Activated CD4-positive, alpha-beta T cell treated with anti-CD3 and anti-CD28 coated beads, Interleukin-2, amount 10 ng/mL, durations not matched to agents 7 days and 5 days (primary cell): ENCODE results near the gene BLVRA. TPM values are rescaled to one million over a fixed set of nuclear protein-coding genes. Genes with fewer than 3 reads are reported as not detected.
"Not testable (repeated sequence)": the region's sequence is repeated elsewhere in the genome, so short reads cannot be mapped to it uniquely, and the experiment has no call there.

Experiments
- CTCF ChIA-PET: fragments of 350-600 bp; sonication (Branson Sonifier 250); formaldehyde crosslinking; loops from one replicate; lab custom pipeline; 2021; ENCODE audit warnings: antibody characterized with exemption; lab: Charles Lee
- POLR2A ChIA-PET: fragments of 350-600 bp; sonication (Branson Sonifier 250); formaldehyde crosslinking; loops from one replicate; lab custom pipeline; 2021; ENCODE audit warnings: antibody characterized with exemption; lab: Charles Lee
- DNase-seq: peaks from one replicate; pipeline ENCODE4 v3.0.0-alpha.2; 2020
- H3K27ac Mint-ChIP-seq: one replicate; pipeline ENCODE4 v1.8.0; 2021; ENCODE audit warnings: mild to moderate bottlenecking, moderate library complexity, mixed read lengths
- H3K27me3 Mint-ChIP-seq: one replicate; pipeline ENCODE4 v1.8.0; 2021; ENCODE audit warnings: mixed read lengths
- H3K36me3 Mint-ChIP-seq: one replicate; pipeline ENCODE4 v1.8.0; 2021; ENCODE audit warnings: low read depth, mixed read lengths
- H3K4me1 Mint-ChIP-seq: one replicate; pipeline ENCODE4 v1.8.0; 2021; ENCODE audit warnings: mixed read lengths
- H3K4me3 Mint-ChIP-seq: one replicate; pipeline ENCODE4 v1.8.0; 2021; ENCODE audit warnings: mild to moderate bottlenecking, moderate library complexity, mixed read lengths
- H3K9me3 Mint-ChIP-seq: one replicate; pipeline ENCODE4 v1.8.0; 2021; ENCODE audit warnings: mixed read lengths
- total RNA-seq, 2 experiments: library from RNA; stranded (reverse); gene quantifications; one replicate each; pipeline ENCODE4 v1.2.3, GENCODE V29; 2021

The BLVRA gene
- total RNA-seq, 2 experiments from 2014 or later = 22.0 to 29.4 TPM

DNA sequence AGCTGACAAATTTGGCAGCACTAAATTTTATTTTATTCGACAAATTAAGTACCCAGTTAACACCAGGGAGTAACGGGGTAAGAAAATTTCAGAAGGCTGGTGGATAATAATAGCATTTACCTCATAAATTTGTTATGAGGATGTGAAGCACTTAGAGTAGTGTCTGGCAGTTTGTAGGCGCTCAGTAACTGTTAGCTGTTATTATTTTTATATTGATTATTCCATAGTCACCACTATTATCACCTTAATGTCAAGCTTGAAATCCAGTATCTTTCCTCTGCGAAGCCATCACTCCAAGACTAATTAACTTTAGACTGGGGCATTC lies 28.6 kb upstream of the BLVRA start:
- peaks cover 37% of the 10 kb centered on the region for H3K4me1 Mint-ChIP-seq
- peaks cover 4% of the 10 kb centered on the region for H3K27me3 Mint-ChIP-seq
- POLR2A ChIA-PET = no interaction called here

GRCh38 chr7:43731494-43731893 lies 27.0 kb upstream of the BLVRA start:
- POLR2A ChIA-PET = interaction anchor here (0.6 kb wide), 1 partner anchor 149 kb away, joined by 3 read pairs; the partner anchor contains the start of gene STK17A
- H3K27ac Mint-ChIP-seq, DNase-seq, H3K4me3 Mint-ChIP-seq, H3K27me3 Mint-ChIP-seq, H3K9me3 Mint-ChIP-seq, H3K36me3 Mint-ChIP-seq: not testable (repeated sequence)
- CTCF ChIA-PET = interaction anchor here (0.6 to 3.9 kb wide), 2 partner anchors 107 to 149 kb away, joined by 4 to 31 read pairs; partner anchors contain the start of gene STK17A
- H3K4me1 Mint-ChIP-seq = peaks cover 31% of the 10 kb centered on the region

More for the DNA sequence above, 28.6 kb upstream of the BLVRA start:
- H3K36me3 Mint-ChIP-seq = peaks cover 7% of the 10 kb centered on the region
- no peaks in the 10 kb centered on the region for H3K9me3 Mint-ChIP-seq
- CTCF ChIA-PET = interaction anchor here (0.9 to 3.9 kb wide), 5 partner anchors 21 to 147 kb away, joined by 3 to 31 read pairs (median 5); partner anchors contain the start of gene STK17A
- peak overlapping the region; percentile 91 for H3K4me3 Mint-ChIP-seq
- DNase-seq = no peak
- H3K27ac Mint-ChIP-seq = peak overlapping the region; percentile 87

DNA sequence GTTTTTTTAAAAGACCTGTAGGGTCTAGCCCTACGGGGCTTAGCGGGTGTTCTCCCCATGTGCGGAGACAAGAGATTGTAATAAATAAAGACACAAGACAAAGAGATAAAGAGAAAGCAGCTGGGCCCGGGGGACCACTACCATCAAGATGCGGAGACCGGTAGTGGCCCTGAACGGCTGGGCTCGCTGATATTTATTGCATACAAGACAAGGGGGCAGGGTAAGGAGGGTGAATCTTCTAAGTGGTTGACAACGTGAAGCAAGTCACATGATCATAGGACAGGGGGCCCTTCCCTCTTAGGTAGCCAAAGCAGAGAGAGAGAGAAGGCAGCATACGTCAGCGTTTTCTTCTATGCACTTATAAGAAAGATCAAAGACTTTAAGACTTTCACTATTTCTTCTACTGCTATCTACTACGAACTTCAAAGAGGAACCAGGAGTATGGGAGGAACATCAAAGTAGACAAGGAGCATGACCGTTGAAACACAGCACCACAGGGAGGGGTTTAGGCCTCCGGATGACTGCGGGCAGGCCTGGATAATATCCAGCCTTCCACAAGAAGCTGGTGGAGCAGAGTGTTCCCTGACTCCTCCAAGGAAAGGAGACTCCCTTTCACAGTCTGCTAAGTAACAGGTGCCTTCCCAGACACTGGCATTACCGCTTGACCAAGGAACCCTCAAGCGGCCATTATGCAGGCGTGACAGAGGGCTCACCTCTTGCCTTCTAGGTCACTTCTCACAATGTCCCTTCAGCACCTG lies 23.7 kb upstream of the BLVRA start:
- POLR2A ChIA-PET, H3K36me3 Mint-ChIP-seq, H3K9me3 Mint-ChIP-seq, H3K27ac Mint-ChIP-seq, DNase-seq, H3K4me3 Mint-ChIP-seq, H3K27me3 Mint-ChIP-seq: not testable (repeated sequence)
- peaks cover 13% of the 10 kb centered on the region for H3K4me1 Mint-ChIP-seq
- CTCF ChIA-PET = interaction anchor here (1.2 to 3.3 kb wide), 4 partner anchors 10 to 152 kb away, joined by 5 to 18 read pairs (median 6); partner anchors contain the start of gene STK17A

DNA sequence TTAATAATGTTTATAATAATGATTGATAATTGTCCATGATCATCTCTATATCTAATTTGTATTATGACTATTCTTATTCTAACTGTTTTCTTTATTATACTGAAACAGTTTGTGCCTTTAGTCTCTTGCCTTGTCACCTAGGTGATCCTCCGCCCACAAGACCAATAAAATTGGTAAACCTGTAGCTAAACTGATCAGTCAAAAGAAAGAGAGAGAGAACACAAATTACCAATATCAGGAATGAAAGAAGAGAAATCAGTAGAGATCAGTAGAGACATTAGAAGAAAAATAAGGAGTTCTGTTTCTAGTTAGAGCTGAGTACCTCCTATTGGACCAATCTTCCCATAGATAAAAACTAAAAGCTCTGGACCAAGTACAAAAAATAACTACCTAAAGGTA lies 23.1 kb upstream of the BLVRA start:
- DNase-seq = no peak
- Mint-ChIP-seq H3K4me3 (no peak overlapping the region), H3K27ac (no peak overlapping the region), H3K27me3 (peaks cover 4% of the 10 kb centered on the region), H3K9me3 (peaks cover 7% of the 10 kb centered on the region), H3K4me1 (peaks cover 11% of the 10 kb centered on the region), H3K36me3 (peaks cover 1% of the 10 kb centered on the region)
- POLR2A ChIA-PET = no interaction called here
- CTCF ChIA-PET = interaction anchor here (1.2 to 3.3 kb wide), 2 partner anchors 9 to 153 kb away, joined by 6 to 18 read pairs; partner anchors contain the start of gene STK17A

DNA sequence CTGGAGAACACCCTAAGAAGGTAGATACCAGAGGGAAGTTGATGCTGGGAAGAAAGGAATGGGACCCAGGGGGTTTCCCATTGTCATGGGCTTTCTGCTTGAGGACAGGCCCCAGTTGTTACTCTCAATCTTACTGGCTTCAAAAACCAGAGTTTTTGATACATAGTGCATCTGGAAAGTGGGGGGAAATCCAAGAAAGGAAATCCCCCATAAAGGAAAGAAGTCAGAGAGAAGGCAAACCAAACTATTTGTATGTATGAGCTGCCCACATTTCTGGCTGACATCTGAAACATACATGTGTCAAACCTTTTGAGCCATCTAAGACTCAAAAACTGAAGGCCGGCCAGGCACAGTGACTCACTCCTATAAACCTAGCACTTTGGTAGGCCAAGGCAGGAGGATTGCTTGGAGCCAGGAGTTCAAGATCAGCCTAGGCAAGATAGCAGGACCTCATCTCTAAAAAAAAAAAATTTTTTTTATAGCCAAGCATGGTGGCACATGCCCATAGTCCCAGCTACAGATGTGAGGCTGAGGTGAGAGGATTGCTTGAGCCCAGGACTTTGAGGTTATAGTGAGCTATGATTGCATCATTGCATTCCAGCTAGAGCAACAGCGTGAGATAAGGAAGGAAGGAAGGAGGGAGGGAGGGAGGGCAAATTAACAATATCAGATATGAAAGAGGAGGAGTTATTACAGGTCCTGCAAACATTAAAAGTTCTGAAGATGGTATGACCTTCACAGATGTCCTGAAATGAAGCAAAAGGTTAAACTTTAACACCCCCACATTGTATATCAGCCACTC lies 22.5 kb upstream of the BLVRA start:
- H3K27ac Mint-ChIP-seq = no peak overlapping the region

GRCh38 chr7:43737467-43738127 lies 20.9 kb upstream of the BLVRA start:
- no peak for DNase-seq
- no peaks in the 10 kb centered on the region for H3K27me3 Mint-ChIP-seq
- POLR2A ChIA-PET = no interaction called here
- CTCF ChIA-PET = interaction anchor here (1.0 to 3.3 kb wide), 4 partner anchors 17 to 165 kb away, joined by 3 to 18 read pairs (median 6); partner anchors contain the start of gene STK17A
- H3K27ac Mint-ChIP-seq = no peak overlapping the region
- no peak overlapping the region for H3K4me3 Mint-ChIP-seq
- H3K4me1 Mint-ChIP-seq = peaks cover 10% of the 10 kb centered on the region
- H3K9me3 Mint-ChIP-seq = peaks cover 7% of the 10 kb centered on the region
- H3K36me3 Mint-ChIP-seq = peaks cover 1% of the 10 kb centered on the region

More for the DNA sequence above, 22.5 kb upstream of the BLVRA start:
- Mint-ChIP-seq H3K9me3 (peaks cover 7% of the 10 kb centered on the region), H3K4me3 (no peak overlapping the region), H3K4me1 (peaks cover 10% of the 10 kb centered on the region), H3K36me3 (peaks cover 1% of the 10 kb centered on the region), H3K27me3 (peaks cover 4% of the 10 kb centered on the region)
- ChIA-PET POLR2A (no interaction called here), CTCF (interaction anchor here (0.6 to 3.3 kb wide), 5 partner anchors 8 to 153 kb away, joined by 3 to 18 read pairs (median 6); partner anchors contain the start of gene STK17A)
- no peak for DNase-seq

DNA sequence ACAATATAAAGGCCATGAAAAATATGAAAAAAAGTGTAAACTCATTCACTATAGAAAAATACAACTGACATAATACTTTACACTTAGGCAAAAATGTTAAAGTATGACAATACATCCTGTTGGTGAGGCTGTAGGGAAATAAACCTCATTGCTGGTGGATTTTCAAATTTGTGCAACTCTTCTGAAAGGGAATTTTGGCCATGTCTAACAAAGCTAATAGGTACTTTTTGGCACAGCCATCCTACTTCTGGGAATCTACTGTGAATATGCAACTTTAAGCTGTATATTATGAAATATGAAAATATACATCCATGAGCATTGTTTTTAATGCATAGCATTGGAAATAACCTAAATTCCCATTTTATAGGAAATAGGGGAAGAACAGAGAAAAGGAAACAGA lies 15.8 kb upstream of the BLVRA start:
- H3K4me1 Mint-ChIP-seq = no peaks in the 10 kb centered on the region
- peaks cover 3% of the 10 kb centered on the region for H3K27me3 Mint-ChIP-seq
- H3K9me3 Mint-ChIP-seq = peaks cover 5% of the 10 kb centered on the region
- H3K4me3 Mint-ChIP-seq = no peak overlapping the region
- H3K36me3 Mint-ChIP-seq = peaks cover 1% of the 10 kb centered on the region
- DNase-seq = no peak
- no peak overlapping the region for H3K27ac Mint-ChIP-seq
- ChIA-PET CTCF (no interaction called here), POLR2A (no interaction called here)

GRCh38 chr7:43747328-43748105 lies 11.0 kb upstream of the BLVRA start:
- Mint-ChIP-seq H3K27me3 (peaks cover 3% of the 10 kb centered on the region), H3K27ac (no peak overlapping the region), H3K4me1 (peaks cover 9% of the 10 kb centered on the region), H3K36me3 (no peaks in the 10 kb centered on the region), H3K4me3 (no peak overlapping the region), H3K9me3 (no peaks in the 10 kb centered on the region)
- ChIA-PET CTCF (interaction anchor here (0.6 to 2.4 kb wide), 2 partner anchors 11 to 40 kb away, joined by 3 to 7 read pairs; no protein-coding TSS in a partner anchor), POLR2A (no interaction called here)
- DNase-seq = no peak

GRCh38 chr7:43749383-43749940 lies 9.0 kb upstream of the BLVRA start:
- DNase-seq = no peak
- peaks cover 16% of the 10 kb centered on the region for H3K4me1 Mint-ChIP-seq
- ChIA-PET POLR2A (interaction anchor here (0.5 kb wide), 1 partner anchor 102 kb away, joined by 3 read pairs; no protein-coding TSS in a partner anchor), CTCF (interaction anchor here (1.0 to 1.6 kb wide), 3 partner anchors 16 to 75 kb away, joined by 3 to 5 read pairs (median 4); no protein-coding TSS in a partner anchor)
- peaks cover 3% of the 10 kb centered on the region for H3K27me3 Mint-ChIP-seq
- no peak overlapping the region for H3K4me3 Mint-ChIP-seq
- H3K9me3 Mint-ChIP-seq = peaks cover 2% of the 10 kb centered on the region
- no peak overlapping the region for H3K27ac Mint-ChIP-seq
- no peaks in the 10 kb centered on the region for H3K36me3 Mint-ChIP-seq

GRCh38 chr7:43750016-43750887 lies 8.2 kb upstream of the BLVRA start:
- no peak overlapping the region for H3K4me3 Mint-ChIP-seq
- POLR2A ChIA-PET = no interaction called here
- DNase-seq = no peak
- H3K4me1 Mint-ChIP-seq = peaks cover 16% of the 10 kb centered on the region
- H3K36me3 Mint-ChIP-seq = no peaks in the 10 kb centered on the region
- CTCF ChIA-PET = interaction anchor here (1.1 to 1.6 kb wide), 2 partner anchors 16 to 20 kb away, joined by 5 read pairs; partner anchors contain the start of gene COA1
- H3K27me3 Mint-ChIP-seq = peaks cover 3% of the 10 kb centered on the region
- H3K27ac Mint-ChIP-seq = peak overlapping the region; percentile 25
- H3K9me3 Mint-ChIP-seq = peaks cover 2% of the 10 kb centered on the region

DNA sequence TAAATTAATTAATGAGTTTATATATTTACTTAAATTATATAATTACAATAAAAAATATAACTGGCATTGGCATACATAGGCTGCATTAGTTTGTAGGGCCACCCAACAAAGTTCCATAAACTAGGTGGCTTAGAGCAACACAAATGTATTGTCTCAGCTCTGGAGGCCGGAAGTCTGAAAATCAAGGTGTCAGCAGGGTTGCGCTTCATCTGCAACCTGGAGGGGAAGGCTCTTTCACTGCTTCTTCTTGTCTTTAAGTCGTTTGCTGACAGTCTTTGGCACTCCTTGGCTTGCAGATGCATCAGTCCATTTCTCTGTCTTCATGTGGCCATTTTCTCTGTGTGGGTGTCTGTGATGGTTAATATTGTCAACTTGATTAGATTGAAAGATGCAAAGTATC lies 6.1 kb upstream of the BLVRA start:
- Mint-ChIP-seq H3K27ac (no peak overlapping the region), H3K4me1 (peaks cover 28% of the 10 kb centered on the region)
- CTCF ChIA-PET = no interaction called here

More for the DNA sequence above, 6.1 kb upstream of the BLVRA start:
- Mint-ChIP-seq H3K27me3 (peaks cover 7% of the 10 kb centered on the region), H3K4me3 (no peak overlapping the region), H3K9me3 (peaks cover 2% of the 10 kb centered on the region), H3K36me3 (no peaks in the 10 kb centered on the region)
- POLR2A ChIA-PET = no interaction called here
- DNase-seq = no peak
